ENCODE results near the gene PHKA1.
"Not testable (repeated sequence)": the region's sequence is repeated elsewhere in the genome, so short reads cannot be mapped to it uniquely, and the experiment has no call there.

The PHKA1 gene

DNA sequence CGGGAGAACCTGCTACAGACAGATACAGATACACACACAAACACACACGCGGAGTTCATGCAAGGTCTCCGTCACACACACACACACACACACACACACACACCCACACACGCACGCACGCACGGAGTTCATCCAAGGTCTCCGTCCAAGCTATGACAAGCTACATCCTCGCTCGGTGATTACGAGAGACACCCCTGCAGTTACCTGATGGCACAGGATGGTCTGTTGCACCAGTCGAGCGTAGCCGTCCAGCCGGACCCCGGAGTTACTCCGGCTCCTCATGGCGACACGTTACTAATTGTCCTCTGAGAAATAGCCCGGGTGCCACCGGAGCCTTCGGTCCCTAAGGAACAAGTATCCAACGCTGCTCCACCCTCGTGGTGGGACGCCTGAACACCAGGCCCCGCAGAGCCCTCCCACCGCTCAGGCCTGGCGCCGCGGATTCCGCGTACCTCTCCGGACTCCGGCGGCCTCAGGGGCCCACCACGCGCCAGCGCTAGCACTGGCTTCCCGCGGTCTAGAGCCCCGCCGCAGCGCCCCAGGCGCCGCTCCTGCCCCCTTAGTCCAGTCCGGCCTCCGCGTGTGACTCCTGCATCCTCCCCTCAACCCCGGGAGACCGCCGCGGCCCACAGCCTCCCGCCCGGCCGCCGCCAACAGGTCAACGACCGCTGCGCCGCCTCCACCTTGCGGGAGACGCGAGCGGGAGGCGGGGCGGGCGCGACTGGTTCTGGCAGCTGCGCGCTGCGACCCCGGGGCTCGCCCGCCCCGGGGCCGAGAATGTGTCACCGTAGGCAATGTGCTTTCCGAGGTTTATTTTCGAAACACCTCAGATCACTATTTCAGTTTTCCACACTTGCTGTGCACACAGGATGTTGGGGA, at the start of gene PHKA1:
PHKA1 (minus strand) TSS at position 708 of the 879 bp plus-strand sequence; CDS start at position 282, 426 bp downstream.
- peak; percentile 71 for DNase-seq

DNA sequence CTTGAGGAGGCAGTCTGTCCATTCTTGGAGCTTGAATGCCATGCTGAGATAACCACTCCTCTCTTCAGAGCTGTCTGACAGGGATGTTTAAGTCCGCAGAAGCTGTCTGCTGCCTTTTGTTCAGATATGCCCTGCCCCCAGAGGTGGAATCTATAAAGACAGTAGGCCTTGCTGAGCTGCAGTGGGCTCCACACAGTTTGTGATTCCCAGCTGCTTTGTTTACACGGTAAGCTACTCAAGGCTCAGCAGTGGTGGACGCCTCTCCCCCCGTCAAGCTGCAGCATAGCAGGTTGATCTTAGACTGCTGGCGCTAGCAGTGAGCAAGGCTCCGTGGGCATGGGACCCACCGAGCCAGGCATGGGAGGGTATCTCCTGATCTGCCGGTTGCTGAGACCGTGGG, 46.3 kb upstream of the PHKA1 start:
- not testable (repeated sequence) for DNase-seq

DNA sequence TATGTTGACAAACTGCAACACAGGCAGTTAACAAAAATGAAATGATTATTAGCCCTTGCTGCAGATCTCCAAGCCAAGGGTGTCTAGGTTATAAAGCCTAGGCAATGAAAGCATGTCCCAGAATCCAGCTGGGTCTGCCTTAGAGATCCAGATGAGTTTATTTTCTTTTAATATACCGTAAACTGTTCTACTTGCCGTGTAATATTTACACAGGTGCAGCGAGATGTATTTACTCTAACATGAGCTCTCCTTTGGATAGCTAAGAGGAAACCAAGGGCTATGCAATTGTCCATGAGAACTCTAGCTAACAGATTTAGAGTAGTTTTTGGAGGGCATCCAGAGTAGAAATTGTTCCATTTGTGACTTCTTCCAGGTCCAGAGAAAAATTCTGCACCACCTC, 34.4 kb upstream of the PHKA1 start:
- not testable (repeated sequence) for DNase-seq

DNA sequence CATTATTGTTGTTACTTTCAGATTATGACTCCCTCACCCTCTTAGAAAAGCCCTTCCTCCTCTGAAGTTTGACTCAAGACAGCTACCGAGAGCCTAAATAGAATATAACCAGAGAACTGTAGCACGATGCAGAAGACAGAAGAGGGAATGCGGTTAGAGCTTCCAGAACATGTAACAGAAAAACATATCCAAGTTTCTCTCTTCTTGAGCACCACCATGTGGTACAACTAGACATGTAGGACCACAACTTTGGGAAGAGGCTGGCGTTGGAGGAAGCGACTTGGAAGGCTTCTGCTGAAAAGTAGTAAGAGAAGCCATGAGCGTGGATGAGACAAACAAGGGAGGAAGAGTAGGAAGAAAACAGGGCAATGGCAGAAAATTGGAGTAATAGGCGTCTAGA, 31.4 kb upstream of the PHKA1 start:
- DNase-seq, result not testable (repeated sequence)

DNA sequence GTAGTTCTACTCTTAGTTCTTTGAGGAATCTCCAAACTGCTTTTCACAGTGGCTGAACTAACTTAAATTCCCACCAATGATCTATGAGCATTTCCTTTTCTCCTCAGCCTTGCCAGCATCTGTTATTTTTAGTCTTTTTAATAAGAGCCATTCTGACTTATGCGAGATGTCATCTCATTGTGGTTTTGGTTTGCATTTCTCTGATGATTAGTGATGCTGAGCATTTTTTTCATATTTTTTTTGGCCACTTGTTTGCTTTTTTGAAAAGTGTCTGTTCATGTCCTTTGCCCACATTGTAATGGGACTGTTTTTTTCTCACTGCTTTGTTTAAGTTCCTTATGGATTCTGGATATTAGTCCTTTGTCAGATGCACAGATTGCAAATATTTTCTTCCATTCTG, 21.5 kb upstream of the PHKA1 start:
- DNase-seq, result no peak

DNA sequence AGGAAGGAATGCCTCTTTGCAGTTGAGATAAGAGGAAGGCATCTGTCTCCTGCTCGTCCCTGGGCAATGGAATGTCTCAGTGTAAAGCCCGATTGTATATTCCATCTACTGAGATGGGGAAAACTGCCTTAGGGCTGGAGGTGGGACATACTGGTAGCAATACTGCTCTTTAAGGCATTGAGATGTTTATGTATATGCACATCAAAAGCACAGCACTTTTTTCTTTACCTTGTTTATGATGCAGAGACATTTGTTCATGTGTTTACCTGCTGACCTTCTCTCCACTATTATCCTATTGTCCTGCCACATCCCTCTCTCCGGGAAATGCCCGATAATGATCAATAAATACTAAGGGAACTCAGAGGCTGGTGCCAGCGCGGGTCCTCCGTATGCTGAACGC, 19.5 kb upstream of the PHKA1 start:
- not testable (repeated sequence) for DNase-seq

DNA sequence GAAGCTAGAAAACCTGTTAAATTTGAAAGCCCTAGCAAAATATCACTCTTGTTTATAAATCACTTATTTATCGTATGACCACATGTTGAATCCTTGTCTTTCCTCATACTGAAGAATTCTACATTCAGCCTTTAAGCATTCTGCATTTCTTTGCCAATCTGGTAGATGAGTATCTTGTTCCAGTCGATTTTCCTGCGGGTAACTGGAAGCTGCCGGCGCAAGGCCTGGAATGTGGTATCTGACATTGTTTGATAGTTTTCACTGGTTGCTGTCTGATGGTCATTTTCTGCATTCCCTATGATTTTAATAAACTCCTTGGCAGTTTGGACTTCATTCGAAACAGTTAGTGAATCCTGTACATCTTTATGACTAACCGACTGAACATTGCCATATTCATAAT, 13.7 kb upstream of the PHKA1 start:
- DNase-seq, result no peak

DNA sequence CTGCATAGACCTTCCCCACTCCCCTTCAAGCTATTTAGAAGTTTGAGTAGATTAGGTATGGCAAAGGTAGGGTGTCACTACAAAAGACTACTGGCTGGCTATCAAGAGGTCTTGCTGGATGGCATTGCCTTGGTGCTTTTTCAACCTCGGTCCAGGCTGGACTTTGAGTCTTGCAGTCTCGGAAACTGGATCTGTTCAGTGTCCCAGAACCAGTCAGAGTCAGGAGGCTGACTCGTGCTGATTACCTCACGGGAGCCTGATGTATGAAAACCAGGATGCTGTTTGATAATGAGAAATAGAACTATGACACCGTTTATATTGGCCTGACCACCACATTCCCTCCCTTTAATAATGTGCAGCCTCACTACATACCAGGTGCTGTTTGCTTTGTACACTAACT, 2.7 kb upstream of the PHKA1 start:
- DNase-seq, result no peak

DNA sequence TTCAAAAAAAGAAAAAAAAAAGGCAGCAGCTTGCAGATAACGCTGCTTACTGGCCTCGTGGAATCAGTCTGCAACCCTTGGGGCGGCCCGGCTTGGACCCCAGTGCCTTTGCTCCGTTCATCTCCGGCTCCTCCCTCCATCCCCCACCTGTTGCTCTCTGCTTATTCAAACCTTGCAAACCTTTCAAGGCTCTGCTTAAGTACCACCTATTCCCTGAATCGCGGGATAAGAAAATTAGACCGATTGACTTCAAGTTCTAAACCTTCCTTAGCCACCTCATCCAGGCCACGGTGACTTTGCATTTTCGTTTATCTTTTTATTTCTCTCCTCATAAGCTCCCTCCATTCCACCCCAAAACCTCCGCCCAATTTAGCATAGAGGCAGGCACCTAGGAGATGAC, 1.4 kb upstream of the PHKA1 start:
- no peak for DNase-seq

DNA sequence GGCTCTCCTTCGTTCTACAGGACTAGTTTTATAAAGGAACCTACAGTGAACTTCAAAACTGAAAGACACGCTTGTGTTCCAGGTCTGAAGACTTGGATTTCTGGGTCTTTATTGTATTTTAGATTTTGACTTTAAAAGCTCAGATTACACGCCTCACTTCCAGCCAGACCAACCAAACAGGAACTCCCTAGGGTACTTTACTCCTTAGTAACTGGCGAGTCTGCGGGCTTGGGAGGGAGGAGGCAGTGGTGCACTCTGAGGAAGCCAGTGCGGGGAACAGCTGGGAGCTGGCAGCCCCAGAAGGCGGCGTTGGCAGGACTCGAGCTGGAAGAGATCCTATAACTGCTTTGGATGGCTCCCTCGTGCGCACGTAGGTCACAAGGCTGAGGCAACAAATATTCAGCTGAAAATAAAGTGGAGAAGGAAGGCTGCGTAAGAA, 391 bp upstream of the PHKA1 start:
- peak; percentile 4 for DNase-seq

DNA sequence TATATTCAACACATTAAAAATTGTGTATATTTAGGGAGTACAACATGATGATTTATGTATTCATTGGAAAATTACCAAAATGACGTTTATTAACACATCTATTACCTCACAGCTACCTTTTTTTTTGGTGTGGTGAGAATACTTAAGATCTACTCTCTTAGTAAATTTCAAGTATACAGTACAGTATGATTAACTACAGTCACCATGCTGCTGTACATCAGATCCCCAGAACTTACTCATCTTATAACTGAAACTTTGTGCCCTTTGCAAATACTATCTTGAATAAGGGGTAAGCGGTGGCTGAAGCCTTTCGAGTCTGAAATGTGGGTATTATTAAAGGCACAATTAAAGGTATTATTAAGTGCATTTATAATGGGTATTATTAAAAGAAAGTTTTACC, 976 bp downstream of the PHKA1 start:
- peak; percentile 46 for DNase-seq

DNA sequence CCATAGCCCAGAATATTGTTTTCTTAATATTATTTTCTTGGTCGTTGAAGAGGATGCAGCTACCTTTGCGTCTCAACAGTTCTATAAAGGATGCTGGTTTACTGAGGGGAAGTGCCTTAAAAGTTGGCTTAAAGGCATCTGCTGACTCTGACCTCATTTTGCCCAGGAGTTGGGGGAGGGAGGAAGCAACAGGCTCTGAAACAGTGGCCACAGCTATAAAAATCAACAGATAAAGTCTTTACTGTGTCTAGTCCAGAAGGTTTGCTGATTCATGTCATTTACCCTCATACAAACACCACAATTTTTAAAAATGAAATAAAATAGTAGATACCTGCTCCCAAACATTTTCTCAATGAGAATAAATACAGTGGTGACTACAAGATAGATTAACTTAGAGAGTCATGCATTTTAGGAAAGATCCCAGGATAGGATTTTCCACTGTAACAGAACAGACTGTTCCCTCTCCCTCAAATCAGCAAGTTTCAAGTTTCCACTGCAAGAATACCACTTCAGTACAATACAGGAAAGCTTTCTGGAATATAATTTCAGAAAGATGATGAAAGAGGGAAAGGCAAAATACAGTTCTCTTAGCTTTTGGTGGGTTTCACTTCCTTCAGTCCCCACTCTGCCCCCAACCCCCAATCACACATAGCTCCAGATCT, 1.9 kb downstream of the PHKA1 start:
- DNase-seq, result peak; percentile 2

DNA sequence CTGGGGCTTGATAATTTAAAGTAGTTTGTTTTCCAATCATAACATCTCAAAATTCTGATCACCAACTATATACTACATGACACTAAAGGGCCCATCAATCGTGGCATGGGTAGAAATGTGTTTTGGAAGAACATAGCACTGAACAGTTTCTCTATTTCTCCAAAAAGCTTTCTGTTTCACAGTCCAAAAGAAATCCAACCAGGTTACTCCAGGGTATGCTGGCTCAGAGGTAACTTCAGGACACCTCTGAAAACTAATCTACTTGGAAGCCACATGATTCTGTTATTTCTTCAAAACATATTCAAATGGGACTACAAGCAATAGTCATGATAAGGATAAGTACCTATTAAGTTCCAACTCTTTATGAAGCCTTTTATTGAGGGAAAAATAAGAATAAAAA, 8.3 kb downstream of the PHKA1 start:
- no peak for DNase-seq

DNA sequence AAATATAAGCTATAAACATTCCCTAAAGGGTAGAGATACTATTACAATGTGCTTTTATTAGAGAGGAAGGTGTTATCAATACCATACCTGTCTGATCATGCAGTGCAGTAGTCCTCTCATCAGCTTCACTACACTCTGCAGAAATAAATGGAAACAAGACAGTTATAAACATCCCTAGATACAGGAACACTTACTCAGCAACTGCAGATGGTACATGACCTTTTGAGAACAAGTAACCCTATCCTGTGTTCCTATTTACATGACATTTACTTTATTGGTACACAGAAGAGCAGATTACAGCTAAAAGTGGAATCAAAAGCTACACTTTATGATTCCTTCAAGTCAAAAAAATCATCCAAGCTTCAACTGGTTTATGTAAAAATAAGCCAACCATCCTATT, 9.0 kb downstream of the PHKA1 start:
- no peak for DNase-seq

DNA sequence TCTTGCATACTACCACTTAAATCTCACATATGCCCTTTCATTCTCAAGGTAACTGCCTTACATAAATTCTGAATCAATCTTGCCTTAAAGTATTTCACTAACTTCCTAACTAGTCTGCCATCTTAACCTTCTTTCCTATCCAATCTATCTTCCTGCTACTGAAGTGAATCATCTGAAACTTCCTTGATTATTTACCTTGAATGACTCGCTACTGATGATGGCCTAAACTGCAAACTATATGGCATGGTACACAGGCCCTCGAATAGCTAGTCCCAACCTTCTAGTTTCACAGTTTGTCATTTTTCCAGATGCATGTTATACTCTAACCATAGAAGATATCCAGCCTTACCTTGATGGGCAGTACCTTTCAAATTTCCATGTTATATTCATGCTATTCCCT, 19.9 kb downstream of the PHKA1 start:
- no peak for DNase-seq

DNA sequence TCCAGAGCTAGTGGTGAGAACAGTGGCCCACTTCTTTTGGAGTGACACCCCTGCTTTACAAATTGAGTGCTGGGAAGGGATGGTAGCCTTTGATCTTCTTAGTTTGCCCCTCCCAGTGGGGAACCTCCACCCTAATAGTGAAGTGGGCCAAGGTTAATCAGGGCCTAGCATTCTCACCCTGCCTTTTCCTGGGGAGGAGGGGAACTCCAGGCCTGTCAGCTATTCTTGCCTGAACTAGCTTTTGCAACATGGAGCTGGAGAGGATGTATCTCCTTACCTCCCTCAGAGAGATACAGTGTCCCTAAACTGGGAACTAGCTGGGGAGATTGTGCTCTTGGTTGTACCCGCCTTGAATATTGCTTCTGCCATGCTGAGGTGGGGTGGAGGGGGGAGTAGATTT, 20.6 kb downstream of the PHKA1 start:
- no peak for DNase-seq

DNA sequence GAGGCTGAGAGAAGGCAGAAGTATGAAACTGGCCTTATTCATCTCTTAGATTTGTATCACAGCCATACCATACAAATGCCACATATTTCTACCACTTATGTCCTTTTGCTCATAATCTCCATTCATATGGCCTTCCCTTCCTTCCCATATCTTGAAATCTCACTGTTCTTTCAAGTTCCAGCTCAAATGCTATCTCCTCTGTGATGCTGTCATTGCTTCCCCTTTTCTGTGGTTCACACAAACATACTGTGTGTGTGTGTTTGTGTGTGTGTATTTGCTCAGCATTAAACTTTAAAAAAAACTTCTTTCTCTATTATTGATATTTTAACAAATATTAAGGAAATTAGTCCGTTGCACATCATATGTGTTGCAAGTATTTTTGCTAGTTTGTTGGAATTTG, 26.7 kb downstream of the PHKA1 start:
- no peak for DNase-seq

DNA sequence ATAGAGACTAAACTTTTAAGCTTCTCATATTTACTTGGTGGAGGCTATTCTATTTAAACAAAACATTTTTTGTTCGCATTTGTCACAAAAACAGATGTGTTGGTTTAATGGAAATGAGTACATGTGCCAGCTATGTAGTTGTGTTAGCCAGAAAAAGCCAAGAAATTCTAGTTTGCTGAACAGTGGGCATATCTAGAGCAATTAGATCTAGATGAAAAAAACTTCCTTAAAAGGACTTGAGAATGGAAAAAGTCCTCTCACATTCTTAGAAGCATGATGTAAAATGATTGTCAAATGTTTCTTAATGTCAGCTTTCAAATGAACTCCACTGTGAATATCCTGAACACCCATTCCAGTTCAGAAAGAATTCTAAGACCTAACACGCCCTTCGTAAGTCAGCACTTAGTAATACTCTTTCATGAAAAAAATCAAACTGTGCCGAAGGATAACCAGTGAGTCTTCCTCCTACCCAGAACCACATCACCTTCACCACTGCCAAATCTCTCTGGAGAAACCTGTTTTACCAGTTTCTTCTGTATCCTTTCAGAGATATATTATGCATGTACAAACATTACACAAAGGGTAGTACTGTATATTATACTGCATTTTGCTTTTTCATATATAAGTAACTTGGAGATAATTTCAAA, 28.2 kb downstream of the PHKA1 start:
- DNase-seq, result no peak

DNA sequence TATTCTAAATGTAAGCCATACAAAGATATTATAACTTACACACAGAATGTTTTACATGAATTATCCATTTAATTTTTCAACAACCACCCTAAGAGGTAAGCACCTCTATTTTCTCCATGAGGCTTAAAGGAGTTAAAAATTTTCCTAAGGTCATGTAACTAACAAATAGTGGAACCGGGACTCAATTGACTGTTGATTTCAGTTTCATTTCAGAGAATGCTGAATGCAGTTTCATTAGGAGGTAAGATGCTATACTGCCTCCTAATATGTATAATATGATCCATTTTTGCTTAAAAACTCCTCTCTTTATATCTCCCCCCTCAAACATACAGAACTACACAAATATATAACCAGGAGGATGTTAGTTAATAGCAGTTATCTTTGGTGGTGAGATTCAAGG, 29.1 kb downstream of the PHKA1 start:
- DNase-seq, result no peak

DNA sequence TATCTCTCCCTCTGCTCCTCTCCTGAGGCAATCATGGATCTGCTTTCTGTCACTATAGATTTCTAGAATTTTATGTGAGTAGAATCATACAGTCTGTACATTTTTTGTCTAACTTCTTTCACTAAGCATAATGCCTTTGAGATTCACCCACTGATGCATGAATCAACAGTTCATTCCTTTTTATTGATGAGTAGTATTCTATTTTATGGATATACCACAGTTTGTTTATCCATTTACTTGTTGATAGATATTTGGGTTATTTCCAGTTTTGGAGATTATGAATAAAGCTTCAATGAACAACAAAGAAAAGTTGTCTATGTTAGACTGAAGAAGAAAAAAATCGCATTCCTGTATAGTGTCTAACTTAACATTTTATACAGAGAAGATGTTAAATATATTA, 30.5 kb downstream of the PHKA1 start:
- DNase-seq, result no peak

DNA sequence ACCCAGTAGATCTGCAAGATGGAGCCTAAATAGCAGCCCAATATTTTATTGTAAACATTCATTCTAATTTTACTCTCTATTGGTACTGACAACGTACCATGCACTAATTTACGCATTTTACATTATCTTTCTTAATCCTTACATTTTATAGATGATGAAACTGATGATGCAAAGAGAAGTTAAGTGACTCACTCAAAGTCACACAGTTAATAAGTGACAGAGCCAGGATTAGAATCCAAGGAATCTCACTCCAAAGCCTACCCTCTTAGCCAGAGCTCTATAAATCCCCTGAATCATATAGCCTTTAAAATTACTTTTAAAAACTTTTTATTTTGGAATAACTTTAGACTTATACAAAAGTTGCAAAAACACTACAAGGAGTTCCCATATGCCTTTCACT, 37.6 kb downstream of the PHKA1 start:
- no peak for DNase-seq

DNA sequence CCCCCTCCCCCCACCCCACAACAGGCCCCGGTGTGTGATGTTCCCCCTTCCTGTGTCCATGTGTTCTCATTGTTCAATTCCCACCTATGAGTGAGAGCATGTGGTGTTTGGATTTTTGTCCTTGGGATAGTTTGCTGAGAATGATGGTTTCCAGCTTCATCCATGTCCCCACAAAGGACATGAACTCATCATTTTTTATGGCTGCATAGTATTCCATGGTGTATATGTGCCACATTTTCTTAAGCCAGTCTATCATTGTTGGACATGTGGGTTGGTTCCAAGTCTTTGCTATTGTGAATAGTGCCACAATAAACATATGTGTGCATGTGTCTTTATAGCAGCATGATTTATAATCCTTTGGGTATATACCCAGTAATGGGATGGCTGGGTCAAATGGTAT, 40.2 kb downstream of the PHKA1 start:
- DNase-seq, result not testable (repeated sequence)

DNA sequence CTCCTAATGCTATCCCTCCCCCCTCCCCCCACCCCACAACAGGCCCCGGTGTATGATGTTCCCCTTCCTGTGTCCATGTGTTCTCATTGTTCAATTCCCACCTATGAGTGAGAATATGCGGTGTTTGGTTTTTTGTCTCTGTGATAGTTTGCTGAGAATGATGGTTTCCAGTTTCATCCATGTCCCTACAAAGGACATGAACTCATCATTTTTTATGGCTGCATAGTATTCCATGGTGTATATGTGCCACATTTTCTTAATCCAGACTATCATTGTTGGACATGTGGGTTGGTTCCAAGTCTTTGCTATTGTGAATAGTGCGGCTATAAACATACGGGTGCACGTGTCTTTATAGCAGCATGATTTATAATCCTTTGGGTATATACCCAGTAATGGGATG, 44.6 kb downstream of the PHKA1 start:
- DNase-seq, result not testable (repeated sequence)

DNA sequence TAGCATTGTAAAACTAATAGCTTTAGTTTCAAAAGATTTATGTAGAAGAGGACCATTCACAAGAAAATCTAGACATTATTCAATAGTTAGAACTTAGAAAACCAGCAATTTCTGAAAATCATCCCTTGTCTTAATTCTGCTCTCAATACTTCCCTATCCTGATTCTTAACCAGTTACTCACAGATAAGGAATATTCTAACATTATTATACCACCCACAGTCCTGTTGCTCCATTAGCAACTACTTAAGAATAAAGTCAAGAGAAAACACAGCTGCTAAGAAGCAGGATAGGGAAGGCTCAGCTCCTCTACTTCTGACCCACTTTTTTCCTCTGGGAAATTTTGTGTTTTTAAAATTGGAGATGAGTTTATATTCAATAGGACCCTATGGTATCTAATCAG, 47.7 kb downstream of the PHKA1 start:
- DNase-seq, result no peak
